ENCODE measurements around the gene TAC3.
"Not testable (repeated sequence)": the region's sequence is repeated elsewhere in the genome, so short reads cannot be mapped to it uniquely, and the experiment has no call there.

The TAC3 gene

DNA sequence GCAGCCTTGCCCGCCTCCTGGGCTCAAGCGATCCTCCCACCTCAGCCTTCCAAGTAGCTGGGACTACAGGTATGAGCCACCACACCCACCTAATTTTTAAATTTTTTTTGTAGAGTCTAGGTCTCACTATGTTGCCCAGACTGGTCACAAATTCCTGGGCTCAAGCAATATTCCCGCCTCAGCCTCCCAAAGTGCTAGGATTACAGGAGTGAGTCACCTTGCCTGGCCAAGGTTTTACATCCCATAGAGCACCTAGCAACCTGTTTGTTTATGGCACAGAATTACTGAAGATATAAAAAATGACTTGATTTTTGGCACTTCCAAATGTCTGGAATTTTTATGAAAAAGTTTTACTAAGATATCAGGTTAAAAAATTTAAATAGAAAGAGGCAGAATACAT is 17.1 kb upstream of the TAC3 start:
- no peak for DNase-seq

DNA sequence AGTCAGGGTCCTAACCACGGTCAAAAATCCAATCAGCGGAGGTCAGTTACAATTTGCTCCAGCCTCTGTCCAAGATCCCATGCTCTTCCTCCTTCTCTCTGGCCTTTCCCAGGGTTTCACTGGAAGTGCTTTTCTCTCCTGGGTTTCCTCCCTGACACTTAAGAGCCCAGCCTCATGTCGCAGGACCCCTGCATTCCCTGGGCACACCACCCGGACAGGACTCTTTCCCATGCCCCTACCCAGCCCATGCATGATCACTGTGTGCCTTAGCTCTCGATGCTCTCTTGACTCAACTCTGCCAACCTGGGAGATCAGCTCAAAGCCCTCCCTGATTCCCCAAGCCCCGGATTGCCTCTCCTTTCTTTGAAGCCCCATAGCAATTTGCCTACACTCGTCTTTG is 15.5 kb upstream of the TAC3 start:
- DNase-seq: no peak

DNA sequence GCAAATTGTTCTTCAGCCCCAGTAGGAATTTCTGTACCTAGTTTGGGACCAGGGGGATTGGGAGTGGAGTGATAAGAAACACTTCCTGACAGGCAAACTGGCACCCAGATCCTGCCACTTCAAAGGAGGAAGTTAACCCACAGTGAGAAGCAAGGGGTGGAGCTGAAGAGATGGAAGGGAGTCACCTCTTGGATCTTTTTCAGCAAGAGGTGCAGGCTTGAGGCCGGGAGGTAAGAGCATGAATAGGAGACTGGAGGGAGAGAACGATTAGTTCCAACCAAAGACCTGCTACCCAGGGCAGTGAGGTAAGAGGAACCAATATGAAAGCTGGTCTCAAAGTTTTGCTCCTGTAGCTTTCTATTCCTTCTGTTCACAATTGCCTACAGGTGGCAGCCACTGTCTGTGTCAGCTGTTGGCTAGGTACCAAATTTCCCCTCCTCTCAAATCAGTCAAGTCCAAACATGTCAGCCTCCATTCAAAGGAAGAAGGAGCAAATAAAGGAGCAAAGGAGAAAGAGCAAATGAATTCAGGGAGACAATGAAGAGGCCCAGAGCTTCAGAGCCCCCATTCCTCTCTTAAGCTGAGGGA is 14.9 kb upstream of the TAC3 start:
- no peak for DNase-seq

DNA sequence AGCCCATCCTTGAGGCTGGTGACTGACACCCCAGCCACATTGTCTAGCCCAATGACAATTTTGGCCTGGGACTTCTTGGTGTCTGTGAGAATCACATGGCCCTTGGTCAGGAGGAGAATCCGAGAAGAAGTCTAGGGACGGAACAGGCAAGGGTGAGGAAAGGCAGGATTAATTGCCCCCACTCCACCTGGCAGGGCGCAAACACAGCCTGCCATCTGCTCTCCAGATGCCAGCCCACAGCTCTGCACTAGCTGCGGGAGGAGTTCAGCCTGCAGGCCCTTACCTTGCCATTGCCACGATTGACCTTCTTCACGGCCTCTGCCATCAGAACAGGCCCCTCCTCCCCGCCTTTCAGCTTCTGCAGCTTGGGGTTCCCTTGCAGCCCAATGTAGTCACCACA is 13.1 kb upstream of the TAC3 start:
- DNase-seq: no peak

DNA sequence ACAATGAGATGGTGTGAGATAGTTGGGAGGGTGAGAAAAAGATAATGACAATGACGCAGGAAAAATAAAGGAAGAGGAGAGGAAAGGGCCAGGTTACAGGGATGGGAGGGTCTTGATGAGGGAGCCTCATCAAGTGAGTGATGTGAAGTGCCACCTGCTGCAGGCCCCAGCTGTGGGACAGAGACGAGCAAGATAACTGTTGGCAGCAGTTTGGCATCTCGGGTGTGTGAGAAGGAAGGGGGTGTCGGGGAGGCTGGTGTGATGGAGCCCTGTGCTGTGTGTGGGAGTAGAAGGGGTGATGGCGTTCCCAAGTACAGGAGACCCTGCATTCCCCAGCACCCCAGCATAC is 11.4 kb upstream of the TAC3 start:
- DNase-seq: no peak

DNA sequence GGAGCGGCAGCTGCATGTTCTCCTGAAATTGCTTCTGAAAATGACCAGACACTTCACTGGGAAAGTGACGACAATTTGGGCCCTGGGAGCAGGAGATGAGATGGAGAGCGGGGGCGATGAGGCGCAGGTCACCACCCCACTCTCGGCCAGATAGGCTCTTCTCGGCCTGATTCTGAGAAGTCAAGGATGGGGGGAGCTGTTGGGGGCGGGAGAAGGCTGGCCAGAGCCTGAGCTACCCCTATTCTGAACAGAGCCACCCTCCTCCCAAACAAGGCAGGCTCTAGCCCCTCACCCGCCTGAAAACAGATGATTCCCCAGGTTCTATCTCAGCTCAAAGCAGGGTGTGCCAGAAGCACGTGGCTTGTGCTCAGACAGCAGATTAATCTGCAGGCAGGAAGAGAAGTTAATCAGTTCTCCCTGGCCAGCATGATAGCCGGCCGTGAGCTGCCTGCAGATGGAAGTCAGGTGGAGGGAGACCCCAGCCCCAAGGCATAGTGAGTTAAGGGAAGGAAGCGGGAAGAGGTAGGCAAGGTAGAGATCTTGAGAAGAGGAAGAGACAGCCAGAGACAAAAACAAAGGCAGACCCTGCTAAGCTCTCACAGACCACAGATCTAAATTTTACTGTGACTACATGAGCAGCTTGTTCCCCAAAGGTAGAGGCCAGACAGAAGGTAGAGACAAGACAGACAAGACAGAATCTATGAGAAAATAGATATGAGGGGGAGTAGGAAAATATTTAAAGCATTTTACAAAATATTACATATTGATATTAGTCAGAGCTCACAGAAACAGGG is 10.9 kb upstream of the TAC3 start:
- DNase-seq: no peak

DNA sequence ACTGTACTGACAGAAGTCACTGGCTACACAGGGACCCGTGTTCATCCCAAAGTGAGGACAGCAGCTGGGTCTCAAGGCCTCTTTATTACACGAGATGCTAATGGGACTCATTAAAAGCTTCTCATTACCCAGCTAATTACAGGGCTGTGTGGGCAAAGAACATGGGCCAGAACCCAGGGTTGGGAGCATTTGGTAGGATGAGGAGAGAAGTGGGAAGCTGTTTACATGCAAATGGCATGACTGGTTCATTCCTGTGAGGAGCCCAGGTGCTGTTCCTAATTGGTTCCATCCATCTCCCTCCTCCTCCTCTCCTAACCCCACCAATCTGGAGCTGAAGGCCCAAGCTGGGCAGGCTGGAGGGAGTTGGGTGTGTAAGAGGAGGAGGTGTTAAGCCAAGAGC is 8.9 kb upstream of the TAC3 start:
- DNase-seq: no peak

DNA sequence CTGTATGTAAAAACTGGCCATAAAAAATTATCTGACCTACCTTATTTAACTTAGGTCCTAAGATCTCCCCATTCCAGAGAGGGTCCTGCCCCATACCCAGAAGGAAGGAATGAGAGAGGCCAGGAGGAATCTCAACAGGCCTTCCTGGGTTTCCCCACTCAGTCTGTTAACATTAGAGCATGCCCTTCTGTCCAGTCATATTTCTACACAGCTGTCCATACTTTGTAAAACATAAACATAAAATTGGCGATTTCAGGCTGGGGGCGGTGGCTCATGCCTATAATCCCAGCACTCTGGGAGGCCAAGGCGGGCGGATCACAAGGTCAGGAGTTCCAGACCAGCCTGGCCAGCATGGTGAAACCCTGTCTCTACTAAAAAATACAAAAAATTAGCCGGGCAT is 6.0 kb upstream of the TAC3 start:
- not testable (repeated sequence) for DNase-seq

DNA sequence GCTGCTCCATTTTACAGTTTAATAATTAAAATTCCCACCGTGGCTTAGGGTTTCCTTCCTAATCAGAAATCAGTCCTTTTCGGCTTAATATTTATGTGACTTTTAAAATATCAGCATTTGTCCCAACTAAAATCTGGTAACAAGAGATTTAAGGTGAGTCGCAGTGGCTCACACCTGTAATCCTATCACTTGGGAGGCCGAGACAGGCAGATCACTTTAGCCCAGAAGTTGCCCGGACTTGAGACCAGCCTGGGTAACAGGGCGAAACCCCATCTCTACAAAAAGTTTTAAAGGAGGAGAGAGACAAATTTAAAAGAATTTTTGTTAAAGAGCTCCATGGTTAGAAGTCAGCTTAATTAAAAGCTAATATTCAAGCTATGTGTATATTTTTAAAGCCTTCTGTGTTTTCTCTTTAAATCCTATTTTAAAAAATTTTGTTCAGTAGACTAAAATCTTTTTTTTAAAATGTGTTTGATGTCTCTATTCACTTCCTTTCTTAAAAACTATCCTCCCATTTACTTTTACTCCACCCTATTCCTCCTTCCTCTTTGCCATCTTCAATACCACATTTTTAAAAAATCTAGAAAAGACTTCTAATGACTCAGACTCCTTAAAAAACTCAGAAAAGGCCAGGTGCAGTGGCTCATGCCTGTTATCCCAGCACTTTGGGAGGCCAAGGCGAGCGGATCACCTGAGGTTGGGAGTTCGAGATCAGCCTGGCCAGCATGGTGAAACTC is 3.8 kb upstream of the TAC3 start:
- DNase-seq: no peak

DNA sequence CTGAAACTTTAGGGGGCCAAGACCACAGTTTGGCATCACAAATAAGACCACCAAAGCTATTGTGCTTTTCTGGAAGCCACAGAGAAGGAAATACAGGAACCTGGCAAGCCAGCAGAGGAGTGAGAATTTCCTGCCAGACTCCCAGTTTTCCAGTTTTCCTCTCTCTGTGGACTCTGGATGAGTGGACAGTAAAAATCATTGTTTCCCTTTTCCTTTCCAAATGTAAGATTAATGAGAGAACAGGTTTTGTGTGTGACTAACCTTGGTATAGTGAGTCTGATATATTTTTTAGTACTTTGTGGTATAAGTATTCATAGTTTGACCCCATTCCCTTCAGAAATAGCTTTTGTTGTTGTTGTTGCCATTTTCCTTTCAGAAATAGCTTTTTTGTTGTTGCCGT is 2.6 kb upstream of the TAC3 start:
- no peak for DNase-seq

DNA sequence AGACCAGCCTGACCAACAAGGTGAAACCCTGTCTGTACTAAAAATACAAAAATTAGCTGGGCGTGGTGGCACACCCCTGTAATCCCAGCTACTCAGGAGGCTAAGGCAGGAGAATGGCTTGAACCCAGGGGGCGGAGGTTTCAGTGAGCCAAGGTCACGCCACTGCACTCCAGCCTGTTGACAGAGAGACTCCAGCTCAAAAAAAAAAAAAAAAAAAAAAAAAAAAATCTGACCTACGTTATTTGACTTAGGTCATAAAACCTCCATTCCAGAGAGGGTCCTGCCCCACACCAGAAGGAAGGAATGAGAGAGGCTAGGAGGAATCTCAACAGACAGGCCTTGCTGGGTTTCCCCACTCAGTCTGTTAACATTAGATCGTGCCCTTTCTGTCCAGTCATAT is 2.0 kb upstream of the TAC3 start:
- DNase-seq: not testable (repeated sequence)

DNA sequence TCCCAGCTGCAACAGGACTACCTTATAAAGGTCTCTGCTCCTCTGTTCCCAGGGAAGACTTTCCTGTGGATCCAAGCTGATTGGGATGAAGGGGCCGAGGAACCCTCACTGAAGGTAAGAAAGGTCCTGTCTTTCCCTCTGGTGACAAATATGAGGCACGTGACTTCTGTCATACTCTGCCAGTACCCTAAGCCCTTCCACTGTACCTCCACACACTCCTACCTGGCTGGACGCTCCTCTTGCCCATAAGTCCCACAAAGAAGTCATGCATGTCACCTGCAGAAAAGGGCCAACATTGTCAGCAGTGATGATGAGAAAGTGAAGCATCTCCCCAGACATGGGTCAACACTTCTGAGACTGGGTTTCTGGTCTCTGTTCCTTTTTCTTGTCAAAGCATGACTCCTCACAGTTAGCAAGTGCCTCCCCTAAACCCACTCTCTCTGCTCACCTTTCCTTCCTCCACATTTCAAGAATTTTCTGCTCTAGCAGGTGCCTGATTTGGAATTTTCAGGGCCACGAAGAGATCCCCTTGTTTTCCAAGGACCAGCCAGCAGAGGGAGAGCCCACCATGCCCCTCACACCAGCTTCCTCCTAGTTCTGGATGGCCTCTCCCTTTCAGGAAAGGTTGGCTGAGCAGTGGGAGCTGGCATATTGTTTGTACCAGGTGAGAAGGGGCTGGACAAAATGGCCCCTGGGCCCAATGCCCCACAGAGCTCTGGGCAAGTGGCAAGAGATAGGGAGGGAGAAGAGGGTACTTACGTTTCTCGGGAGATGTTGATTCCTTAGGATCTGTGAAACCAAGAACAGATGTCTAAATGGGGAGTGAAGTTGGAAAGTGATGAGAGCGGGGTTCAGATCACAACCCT is 3.5 kb downstream of the TAC3 start:
- DNase-seq: no peak

DNA sequence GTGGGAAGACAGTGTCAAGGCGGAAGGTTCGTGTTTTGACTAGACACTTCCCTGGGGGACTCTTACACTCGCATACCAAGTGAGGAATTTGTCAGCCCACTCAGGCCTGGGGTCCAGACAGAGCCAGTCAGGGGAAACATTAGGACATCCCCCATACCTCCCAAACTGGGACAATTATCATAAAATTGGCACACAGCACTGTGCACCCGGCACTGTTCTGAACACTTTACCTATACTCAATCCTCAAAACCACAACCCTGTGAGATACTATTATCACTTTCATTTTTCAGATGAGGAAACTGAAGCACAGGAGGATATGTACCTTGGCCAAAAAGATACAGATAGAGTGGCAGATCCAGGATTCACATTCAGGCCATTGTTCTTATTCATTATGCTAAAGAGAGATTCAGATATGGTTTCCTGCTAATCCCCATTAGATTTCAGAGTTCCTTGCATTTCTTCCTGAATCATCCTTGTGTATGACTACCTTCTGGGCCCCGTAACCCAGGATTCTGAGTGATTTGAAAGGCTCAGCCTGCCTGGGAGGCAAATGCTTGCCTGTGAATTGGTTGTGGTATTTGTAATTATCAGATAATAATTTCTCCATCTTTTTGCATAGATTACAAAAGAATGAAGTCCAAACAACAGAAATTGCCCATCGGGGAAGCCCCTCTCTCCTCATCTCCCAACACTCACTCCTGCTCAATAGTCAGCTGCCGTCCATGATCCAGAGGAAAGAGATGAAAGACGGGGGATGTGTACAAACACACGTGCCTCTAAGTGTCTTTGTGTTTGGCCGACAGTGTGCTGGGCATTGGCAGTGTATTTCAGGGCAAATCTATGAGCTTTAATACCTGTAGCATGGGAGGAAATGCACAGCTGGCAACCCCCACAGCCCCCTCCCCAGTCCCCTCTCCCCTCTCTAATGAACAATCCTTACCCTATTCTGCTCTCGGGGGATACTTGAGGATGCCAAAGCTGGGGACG is 4.6 kb downstream of the TAC3 start:
- no peak for DNase-seq

DNA sequence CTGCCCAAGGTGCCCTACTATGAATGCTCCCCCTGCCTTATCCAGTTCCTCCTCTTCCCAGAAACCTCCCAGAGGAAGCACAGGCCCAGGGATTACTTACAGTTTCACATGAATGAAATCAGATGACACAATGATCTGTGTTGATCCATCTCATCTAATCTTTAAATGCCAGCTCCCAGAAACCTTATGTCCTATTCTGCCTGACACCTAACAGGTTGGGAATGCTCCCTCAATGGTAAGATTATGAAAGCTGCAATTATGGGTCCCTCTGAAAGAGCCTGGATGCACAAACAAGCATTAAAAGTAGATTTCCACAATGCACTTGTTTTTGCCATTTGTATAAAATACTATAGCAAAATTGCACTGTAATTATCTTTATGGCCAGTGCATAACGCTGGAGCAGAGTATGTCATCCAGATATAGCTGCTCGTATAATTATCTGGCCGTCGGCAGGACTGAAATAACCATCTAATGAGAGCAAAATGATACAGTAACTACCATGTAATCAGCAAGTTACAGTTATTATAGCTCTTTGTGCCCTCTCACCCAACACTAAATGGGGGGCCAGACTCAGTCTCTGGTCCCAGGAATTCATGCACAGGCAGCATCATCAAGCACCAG is 5.6 kb downstream of the TAC3 start:
- DNase-seq: no peak

DNA sequence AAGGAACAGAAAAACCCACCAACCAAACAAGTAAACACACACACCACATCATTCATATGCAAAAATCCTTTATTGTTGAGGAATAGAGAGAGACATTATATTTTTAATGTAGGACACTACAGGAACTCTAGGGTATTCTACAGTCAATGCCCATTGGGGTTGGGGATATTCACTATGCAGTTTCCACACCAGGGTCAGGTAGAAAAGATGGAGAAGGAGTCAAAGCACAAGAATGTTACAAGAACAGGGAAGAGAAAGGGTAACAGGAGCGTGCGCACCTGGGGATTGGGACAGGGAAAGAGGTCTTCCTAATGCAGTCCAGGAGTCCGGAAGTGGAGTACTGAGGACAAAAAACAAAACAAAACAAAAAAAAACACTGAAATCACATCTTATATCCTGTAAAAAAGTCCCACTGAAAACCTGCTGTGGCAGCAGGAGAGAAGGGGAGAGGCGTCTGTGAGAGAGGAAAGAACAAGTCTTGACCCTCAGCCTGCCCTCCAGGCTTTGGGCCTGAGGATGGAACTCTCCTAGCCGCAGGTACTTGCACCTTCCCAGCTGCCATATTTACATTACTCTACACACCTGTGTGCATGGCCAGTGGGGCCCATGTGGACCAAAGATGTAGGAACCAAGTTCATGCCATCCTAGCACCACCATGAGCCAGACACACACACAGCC is 6.2 kb downstream of the TAC3 start:
- no peak for DNase-seq

DNA sequence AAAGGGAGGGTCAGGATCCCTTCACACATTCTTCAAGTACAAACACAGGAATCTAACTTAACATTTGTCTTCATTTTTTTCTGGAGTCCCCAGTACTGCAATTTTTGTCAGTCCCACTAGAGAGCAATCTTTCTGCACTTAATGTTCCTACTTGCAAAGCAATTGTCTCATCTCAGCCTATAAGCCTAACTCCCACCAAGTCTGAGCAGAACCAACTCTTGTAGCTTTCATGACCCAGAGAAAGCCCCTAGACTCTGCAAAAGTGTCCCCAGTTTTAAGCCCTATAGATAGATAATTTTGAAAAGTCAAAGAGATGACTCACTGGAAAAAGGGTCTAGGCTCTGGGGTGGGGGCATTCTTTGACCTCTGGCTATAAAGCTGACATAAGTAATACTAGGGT is 8.2 kb downstream of the TAC3 start:
- no peak for DNase-seq

DNA sequence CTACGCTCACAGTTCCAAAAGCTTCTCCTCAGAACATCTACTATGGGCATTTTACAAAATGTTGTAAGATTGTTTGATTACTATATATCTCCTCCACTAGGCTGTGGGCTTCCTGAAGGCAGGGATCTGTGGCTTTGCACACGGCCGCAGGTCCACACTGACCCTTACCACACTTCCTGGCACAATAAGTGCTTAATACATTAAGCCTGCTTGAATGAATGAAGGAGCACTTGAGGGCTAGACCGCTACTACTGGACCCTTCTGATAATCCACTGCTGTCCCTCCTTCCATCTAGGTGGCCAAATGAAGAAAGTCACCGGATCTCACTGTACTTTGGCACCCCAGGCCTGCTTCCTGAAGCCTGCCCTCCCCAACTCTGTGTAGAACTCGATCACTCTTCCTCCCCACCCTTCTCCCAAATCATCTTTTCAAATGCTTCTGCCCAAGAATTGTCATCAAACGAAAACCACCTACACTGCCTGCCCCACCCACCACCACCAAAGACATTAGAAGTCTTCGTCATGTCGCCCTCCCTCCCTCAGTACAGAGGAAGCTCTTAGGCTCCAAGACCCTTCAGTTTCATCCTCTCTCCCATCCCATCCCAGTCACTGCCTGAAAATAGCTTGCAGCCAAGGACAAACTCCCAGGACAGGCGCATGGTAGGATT is 9.4 kb downstream of the TAC3 start:
- DNase-seq: no peak

DNA sequence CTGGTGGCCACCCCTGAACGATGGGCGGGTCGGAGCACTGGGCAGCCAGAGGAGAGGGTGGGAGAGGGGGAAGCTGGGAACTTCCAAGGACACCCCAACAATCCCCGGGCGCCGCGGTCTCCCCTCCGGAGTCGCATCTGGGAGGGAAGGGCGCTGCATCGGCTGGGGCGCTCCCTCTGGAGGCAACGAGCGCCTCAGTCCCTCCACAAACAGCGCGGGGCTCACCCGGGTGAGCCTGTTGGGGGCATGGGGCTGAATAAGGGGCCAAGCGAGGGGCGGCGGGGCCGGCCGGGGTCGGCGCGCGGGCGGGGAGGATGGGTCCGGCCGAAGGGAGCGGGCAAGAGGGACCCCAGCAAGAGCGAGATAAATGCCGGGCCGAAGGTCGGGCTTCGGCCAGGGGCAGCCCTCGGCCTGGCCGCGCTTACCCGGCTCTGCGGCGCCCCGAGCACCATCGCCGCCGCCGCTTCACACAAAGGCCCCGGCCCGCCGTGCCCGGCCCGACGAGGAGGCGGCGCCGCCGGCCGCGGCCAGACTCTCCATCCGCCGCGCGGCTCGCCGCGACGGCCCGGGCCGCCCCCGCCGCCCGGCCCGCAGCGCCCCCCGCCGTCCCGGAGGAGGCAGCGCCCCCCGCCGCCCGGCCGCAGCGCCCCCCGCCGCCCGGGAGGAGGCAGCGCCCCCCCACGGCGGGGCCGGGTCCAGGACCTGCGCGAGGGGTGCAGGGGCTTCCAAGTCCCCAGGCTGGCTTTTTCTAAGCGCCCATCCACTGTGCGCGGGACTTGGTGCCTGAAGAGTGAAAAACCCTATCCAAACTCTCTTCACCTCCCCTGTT is 10.1 kb downstream of the TAC3 start, which contains the start of gene ZBTB39:
Gene ZBTB39, minus strand, starts transcription at position 567 of the 829 bp plus-strand sequence. CDS start 1,629 bp downstream, outside the sequence.
- peak; percentile 63 for DNase-seq

DNA sequence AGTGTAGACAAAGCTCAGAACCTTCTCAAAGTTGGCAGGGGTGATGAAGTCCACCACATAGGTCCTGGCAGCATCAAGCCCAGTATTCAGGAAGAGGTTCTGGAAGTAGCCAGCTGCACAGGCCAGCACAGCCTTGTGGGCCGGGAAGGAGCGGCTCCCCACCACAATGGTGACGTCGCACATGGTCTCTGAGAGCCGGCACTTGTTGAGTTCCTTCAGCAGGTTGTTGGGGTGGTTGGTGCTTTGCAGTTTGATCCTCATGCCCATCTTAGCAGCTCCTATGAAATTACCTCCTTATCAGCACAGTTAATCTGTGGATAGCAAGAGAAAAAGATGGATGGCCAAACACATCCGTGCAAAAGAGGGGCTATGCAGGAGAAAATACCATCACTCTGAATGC is 11.7 kb downstream of the TAC3 start:
- DNase-seq: no peak
